GM21529 (cell line): ENCODE measurements around the gene HMGXB4.
A peak's percentile ranks its signal among the peaks of the same experiment; 100 is the strongest.

Experiments
- ATAC-seq: cut with Tn5 transposase; IDR thresholded peaks from one replicate; pipeline ENCODE4 v1.9.1; 2021; ENCODE audit not compliant: unreplicated experiment

Gene HMGXB4

DNA sequence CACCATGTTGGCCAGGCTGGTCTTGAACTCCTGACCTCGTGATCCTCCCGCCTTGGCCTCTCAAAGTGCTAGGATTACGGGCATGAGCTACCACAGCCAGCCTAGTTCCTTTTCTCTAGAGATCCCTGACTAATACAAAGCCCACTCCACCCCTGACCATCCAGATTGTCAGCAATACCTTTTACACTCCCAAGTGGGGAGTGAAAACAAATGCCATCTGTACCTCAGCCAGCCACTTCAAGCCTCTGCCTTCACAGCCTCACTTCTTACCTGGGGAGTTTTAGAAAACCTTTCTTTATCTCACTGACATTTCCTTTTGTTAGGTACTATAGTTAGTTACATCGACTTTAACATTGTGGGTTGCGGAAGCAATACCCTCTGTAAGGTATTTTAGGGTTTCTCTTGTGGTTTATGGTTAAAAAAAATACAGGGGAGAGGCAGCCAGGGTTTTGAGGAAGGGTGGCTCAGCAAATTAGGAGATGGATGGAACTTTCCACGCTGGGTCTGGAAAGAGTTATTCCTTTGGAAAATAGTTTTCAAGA, 51.3 kb downstream of the HMGXB4 start:
- ATAC-seq: peak; percentile 48

DNA sequence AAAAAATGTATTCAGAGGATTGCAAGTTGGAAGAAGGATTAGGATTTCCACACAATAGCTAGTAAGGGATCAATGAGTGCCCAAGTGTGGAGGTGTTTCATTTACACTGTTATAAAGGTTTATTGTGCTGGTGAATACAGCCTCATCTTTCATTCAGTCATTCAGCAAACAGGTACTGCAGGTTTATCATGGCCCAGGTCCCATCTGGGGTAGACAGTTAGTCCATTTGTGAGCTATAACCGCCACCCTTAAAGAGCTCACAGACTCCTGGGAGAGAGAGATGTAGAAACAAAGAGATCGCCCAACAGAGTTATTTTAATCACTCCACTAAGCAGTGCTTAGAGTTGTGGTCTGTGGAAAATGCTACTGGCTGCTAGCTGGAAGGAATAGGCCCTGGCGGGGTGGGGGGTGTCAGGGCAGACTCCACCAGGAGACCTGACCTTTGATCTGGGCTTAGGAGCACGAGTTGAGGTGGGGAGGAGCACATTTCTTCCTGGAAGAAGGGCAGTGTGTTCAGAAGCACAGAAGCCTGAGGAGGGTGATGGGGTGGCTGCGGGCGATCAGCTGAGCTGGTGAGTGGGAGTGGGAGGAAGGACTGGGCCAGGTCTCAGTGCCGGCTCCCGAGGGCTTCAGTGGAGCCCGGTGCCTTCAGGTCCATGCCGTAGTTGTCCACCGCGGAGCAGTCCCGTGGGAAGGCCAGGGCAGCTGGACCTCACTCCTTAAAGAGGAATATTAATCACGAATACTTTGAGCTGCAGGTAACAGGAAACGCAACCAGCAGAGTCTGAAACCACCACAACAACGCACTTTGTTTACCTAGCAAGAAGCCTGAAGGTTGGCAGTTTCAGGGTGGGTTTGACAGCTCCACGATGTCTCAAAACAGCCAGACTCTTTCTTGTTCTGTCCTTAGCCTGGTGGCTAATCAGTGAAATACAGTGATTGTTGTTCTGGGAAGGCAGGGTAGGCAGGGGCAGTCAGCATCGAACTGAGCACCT, 53.6 kb downstream of the HMGXB4 start:
- no peak for ATAC-seq

DNA sequence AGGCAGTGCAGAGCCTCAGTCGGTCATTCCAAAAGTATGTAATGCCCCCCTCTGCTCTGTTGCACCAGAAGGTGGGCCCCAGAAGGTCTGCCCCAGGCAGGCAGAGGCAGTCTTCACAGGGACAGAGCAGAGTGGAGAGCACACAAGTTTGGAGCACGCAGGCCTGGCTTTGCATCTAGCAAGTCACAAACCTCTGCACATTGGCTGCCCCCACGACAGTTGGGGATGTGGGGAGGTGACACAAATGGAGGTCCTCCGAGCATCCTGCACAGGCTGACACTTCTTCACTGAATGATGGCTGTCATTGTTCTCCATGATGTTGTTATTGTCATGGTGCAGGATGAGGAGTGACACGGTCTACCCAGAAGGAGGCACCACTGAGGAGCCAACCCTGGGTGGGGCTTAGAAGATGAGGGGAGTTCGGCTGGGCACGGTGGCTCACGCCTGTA, 54.3 kb downstream of the HMGXB4 start:
- ATAC-seq: no peak

DNA sequence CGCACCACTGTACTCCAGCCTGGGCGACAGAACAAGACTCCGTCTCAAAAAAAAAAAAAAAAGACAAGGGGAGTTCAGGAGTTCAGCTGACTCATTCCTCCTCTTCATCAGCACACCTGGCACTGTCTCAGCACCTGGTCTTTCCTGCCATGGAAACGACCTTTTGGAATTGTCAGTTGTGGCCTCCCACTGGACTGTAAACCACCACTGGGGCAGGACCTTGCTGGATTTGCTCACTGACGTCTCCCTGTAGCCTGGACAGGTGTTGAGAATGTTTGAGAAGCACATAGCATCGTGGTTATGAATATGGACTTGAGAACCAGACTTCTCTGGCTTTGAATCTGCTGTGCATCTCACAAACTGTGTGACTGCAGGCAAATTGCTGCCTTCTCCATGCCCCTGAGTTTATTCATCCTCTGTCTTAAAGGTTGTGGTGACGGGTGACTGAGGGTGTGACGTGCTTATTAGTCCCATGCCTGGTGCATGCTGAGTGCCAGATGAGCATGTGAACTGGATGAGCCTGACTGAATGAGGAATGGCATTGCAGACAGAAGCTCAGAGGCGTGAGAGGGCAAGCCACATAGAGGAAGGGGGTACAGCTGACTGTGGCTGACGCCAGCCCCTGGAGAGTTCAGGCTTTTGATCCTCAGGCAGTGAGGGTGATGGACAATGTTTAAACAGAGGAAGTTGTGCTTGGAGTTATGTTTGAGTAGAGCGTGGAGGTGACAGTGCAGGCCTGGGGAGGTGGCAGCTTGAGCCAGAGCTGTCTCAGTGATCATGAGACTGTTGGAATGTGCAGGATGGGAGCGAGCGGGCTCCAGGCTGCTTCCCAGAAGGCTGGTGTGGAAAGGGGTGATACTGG, 55.1 kb downstream of the HMGXB4 start:
- ATAC-seq: no peak

DNA sequence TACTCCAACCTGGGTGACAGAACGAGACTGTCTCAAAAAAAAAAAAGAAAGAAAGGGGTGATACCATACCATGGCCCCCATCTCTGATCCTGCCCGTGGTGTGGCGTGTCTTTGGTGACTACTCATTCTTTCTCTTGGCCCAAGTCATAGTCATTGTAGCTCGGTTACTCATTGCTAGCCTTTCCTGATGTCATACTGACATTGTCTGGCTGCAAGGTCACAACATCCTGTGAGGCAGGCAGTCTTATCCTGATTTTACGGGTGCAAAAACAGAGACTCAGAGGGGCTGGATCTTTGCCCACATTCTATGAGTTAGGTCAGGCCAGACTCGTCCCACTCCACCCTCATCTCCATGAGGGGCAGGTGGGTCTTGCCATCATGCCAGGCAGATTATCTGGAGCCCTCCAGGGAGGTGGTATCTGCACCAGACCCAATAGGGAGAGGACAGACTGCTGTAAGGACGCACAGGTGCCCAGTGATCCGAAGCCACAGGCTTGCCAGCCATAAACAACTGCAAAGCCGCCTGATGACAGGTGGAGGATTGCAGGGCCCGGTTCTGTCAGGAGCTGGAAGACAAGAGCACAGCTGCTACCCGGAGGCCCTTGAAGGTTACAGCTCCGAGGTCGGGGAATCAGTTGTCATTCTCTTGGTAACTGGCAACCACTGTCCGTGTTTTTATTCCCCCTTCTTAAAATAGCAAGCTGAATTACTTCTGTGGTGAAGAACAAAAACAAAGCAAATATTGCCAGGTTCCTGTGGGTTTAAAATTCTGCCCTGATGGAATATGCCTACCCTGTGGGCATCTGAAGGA, 56.2 kb downstream of the HMGXB4 start:
- ATAC-seq: no peak

DNA sequence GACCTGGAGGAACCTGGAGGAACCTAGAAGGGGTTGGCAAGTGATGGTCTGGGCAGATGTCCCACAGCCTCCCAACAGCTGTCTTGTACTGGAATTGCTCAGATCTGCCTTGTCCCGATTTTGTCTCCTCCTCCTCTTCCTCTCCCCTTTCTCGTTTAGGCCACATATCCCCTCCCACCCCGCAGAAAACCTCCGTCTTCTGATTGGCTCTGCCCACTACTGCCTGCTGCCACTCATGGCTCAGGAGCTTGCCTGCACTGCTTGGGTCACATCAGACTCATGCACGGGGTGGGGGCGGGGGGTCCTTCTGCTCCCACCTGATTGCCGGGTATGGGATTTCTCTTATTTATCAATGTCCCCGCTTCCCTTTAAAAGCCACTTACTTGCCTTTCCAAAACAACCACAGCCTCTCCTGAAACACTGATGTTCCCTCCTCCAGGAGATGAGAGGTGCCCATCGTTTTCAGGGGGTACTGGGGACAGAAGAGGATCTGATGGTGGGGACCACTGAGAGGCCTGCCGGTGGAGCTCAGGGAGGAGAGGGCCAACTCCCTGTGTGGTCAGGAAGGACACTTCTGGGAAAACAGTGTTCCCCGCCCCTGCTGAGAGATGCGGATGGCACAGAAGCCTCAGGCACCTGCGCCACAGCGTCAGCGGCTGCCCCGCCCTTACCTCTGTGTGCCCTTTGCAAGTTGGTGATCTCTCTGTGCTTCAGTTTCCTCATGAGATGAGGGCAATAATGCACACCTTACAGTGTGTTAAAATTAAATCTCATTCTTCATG, 57.1 kb downstream of the HMGXB4 start:
- no peak for ATAC-seq

DNA sequence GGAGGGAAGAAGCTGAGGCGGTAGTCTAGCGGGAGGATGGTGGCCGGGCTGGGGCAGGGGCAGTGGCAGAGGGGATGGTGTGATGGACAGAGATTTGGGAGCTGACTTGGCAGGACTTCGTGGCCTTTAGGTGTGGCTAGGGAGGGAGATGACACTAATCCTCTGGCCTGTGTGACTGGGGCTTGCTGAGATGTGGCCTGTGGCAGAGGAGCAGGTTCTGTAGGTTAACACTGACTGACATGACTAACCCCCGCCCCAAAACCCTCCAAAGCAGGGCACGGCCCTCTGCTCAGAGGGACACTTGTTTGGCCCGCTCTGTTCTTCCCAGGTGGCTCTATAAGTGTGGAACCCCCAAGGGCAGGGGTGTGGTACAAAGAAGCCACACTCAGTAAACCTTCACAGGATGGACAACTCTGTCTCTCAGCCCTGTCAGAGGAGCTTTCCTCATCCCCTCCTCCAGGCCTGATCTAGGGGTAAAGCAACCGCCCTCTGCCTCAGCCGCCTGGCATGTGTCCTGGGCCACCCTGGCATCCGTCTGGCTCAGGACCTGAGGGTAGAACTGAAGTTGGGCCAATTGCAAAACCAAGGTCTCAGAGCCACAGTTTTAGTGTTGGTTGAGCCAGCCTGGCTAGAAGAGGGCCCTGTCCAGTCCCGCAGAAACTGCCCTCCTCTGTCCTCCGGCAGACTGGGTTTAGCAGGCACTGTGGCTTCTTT, 58.0 kb downstream of the HMGXB4 start:
- ATAC-seq: no peak

DNA sequence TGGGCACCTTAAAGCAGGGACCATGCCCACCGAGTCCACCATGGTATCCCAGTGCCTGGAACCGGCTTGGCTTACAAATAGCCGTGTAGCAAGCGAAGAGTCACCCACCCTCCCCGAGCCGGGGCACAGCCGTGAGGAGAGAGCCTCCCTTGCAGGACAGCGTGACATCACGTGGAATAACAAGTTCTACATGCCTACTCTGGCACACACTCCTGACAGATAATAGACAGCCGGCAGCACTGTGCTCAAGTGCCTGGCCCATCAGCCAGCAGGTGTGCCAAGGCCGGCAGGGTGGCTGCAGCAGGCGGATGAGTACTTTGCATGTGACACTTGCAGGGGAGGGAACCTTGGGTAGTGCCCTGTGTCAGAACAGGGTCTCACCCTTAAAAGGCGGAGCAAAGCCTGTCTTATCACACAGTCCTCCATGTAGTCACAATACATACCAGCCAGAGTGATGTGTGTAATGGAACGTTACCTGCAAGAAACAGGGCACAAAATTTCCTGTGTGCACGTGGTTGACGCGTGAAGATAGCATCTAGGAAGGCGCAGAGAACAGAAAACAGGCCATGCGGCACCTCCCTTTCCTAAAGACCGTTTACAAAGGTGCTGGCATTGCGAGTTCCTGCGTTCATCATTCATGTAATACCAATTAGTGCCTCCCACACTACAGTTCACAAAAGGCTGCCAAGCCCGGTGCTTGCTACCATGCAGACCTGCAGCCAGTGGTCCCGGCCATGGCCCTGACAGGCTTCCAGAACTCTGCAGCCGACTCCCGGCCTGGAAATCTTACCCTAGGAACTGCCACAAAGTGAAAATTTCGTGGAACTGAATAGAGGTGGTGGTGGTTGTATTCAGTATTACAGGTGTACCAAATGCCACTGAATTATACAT, 58.8 kb downstream of the HMGXB4 start:
- ATAC-seq: no peak

DNA sequence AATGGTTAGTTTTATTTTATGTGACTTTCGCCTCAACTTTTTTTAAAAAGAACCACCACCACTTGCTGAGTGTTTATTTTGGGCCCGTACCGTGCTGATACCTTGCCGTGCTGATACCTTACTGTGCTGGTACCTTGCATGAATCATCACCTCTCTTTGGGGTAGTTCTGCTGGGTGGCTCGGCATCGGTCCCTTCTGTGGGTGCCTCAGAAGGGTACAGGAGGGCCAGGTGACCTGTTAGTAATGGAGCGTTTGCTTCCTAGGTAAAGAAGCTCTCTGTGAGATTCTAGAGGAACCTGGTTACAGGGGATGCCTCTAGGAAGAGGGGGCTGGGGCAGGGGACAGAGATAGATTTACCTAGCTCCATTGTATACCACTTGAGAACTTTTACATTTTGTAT, 59.5 kb downstream of the HMGXB4 start:
- no peak for ATAC-seq

DNA sequence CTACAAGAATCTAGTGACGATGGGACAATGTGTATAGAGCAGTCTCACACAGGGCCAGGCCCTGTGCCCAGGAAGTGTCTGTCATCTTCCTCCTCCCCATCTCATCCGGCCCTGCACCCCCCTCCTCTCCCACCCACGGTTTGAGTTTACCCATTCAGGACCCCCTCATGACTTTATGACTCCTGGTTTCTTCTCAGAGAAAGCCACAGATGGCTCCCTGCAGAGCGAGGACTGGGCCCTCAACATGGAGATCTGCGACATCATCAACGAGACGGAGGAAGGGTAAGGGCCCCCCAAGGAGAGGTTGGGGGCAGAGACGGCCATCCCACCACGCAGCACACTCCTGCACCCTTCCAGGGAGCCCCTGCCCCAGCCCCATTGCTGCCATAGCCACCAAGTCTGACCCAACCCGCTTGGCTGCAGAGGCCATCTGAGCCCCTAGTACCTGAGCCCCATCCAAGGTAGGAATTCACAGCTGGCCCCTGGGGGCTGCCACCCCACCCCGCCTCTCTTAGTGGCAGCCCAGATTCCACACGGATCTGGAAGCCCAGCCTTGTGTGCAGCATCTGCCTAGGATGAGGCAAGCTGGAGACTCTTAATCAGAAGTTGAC, 60.5 kb downstream of the HMGXB4 start:
- no peak for ATAC-seq

DNA sequence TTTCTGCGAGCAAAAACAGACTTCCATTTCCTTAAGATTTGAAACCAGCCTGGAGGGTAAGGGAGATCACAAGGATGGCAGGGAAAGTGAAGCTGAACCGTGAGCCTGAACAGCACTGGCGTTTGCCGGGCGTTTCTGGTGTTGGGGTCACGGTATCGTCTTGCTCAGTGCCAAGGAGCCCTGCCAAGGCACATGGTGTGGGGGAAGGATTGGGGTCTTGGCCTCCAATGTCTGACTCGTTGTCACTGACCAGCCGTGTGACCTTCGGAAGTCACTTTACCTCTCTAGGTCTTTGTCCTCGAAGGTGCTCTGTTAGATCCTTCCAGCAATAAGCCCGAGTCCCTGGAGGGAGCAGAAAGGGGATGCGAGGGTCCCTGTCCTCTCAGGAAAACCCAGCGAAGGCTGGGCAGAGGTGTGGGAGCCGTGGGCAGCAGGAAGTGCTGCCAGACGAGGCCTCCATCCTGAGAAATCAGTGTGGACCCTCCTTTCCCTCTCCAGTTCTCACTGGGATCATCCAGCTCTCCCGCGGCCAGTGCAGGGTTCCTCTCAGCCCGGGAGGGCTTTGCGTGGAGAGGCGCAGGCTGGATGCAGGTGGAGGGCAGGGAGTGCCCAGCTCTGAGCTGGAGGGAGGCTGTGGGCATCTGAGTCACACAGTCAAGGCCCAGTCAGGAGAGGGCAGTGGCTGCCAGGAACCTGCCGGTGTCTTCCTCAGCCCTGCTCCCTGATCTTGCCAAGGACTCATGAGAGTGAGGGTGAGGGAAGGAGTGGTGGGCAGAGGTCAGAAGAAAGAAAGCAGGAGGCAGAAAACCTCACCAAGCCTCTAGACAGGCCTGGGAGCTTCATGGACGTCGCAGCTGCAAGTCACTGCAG, 61.3 kb downstream of the HMGXB4 start:
- no peak for ATAC-seq

DNA sequence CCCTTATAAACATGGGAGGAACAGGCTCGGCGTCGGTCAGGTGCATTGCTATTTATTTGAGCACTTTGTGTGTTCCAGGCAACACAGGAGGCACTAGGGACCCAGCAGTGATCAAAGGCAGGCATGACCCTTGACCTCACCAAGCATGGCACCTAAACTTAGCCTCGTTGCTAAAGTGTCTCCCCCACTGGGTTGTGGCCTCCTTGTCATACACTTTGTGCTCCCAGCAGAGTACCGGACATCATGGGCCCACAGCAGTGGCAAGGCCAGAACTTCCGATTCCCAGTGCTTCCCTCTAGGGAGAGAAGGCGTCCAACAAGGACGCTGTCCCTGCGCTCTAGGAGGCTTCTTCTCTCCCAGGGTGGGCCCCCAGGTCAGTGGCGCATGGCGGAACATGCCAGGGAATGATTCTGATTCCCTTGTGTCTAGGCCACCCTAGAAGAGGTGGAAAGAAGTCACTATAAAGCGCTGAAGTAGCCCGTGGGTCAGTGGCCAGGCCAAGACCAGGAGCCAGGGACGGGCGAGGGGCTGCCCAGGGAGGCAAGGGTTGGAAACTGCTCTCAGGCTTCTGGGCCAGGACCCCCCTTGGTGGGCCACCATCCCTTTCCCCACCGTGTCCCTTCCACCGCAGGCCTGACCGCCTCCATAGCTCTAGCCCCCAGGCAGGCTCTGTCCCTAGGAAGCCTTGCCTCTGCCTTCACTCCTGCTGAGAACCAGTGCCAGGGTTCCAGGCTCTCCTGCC, 62.1 kb downstream of the HMGXB4 start:
- no peak for ATAC-seq

DNA sequence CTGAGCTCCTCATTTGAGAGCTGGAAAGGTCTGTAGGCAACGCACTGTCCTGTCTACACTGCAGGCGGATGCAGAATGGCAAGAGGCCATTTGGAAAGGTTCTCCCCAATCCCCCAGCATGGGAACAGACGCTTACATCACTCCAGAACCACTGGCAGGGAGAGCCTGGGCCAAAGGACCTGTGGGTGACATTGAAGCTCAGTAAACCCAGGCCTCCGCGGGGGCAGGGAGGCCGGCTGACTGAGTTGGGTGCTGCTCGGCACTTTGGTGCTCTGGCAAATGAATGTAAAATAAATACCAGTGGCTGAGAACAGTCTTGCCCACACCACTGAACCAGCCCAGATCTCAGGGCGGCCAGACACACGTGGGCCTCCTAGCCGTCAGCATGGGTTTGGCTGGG, 64.8 kb downstream of the HMGXB4 start:
- no peak for ATAC-seq

DNA sequence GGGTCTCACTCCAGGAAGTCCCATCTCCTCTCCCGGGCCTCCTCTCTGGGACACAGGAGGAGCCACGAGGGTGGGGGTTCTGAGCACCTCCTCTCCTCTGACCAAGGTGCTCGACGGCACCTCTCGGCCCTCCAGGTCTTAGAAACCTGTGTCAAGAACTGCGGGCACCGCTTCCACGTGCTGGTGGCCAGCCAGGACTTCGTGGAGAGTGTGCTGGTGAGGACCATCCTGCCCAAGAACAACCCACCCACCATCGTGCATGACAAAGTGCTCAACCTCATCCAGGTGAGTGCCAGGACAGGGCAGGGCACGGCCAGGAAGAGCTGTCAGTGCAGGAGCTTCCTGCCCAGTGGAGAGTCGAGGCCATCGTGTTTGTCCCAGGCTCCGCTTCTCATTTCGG, 65.6 kb downstream of the HMGXB4 start:
- ATAC-seq: no peak

DNA sequence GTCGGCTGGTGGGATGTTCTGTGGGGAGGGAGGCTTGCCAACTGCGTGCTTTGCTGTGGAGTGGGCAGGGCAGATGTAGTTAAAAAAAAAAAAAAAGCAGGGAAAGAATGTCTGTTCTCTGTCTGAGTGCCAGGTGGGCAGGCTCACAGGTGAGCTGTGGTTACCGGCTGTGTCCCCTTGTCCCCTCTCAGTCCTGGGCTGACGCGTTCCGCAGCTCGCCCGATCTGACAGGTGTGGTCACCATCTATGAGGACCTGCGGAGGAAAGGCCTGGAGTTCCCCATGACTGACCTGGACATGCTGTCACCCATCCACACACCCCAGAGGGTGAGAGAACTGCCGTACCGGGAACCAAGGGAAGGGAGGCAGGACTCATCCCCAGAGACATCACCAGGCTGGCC, 66.0 kb downstream of the HMGXB4 start:
- ATAC-seq: no peak

DNA sequence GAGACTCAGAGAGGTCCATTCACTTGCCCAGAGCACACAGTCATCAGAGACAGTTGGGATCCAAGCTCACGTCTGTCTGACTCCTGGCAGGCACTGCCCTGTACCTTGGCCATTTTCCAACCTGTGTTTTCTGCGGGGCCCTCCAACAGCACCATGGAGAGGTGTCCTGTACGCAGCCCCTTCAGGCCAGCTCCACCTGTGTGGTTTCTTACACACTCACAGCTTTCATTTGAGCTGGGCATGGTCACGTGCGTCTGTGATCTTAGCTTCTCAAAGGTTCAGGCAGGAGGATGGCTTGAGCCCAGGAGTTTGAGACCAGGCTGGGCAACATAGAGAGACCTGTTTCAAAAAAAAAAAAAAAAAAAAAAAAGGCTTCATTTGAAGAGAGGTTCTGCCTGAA, 66.8 kb downstream of the HMGXB4 start:
- ATAC-seq: no peak
